Measurements from ENCODE around the gene NHSL2. TPM values are rescaled to one million over a fixed set of nuclear protein-coding genes. Genes with fewer than 3 reads are reported as not detected.

NHSL2 gene
- 18.9 and 22.6 TPM in 2 replicates for total RNA-seq

GRCh38 chrX:71910643-71910985 is at the start of gene NHSL2:
Gene NHSL2 (plus strand): TSS chrX:71910845.

GRCh38 chrX:72131317-72132294 is 221.0 kb downstream of the NHSL2 start, which contains the start of gene RTL5:
Gene RTL5 (minus strand): TSS chrX:72131915.

GRCh38 chrX:72181178-72182125 is 270.8 kb downstream of the NHSL2 start, which contains the start of gene PIN4:
Gene PIN4 (plus strand): TSS chrX:72181757. CDS start chrX:72181786, 29 bp downstream.

Other genes starting within 250 kb of the NHSL2 start
- not detected in 2 replicates for gene CXorf49, start 192.6 kb upstream of the NHSL2 start, total RNA-seq
- gene CXorf49B, start 147.5 kb upstream of the NHSL2 start, total RNA-seq, result not detected in 2 replicates
- gene RTL5, start 221.1 kb downstream of the NHSL2 start, total RNA-seq, result 0.44 and 0.60 TPM in 2 replicates